ENCODE measurements around the gene DLAT.
"Not testable (repeated sequence)": the region's sequence is repeated elsewhere in the genome, so short reads cannot be mapped to it uniquely, and the experiment has no call there.

Gene DLAT

DNA sequence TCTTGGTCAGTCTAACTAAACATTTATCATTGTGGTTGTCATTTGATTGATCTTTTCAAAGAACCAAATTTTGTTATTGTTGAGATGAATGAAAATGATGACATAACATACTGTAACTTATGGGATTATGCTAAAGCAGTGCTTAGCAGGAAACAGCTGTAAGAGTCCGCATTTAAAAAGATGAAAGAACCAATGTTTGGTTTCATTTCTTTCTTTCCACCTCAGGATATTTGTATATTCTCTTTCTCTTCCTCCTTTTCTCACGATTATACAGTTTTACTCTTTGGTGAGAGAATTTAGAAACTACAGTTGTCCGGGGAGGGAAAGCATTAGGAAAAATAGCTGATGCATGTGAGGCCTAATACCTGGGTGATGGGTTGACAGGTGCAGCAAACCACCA, 25.5 kb downstream of the DLAT start:
- DNase-seq (ENCODE audit: low spot score), result peak; percentile 54

DNA sequence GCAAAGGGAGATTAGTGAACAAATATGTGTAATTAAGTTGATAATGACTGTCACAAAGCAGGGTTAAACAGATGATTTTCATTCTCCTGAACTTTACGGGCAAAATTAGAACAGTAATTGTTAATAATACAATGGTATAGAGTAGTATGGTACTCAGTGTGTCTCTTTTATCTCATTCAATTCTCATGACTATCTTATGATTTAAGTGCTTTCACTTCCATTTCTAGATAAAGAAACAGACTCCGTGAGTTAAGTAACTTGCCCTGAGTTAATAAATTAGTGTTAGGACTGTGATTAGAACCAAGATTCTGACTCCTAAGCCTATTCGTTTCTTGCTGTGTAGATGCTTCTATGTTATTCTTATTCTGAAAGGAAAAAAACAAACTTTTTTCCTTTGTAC, 26.6 kb downstream of the DLAT start:
- no peak for DNase-seq (ENCODE audit: low spot score)

DNA sequence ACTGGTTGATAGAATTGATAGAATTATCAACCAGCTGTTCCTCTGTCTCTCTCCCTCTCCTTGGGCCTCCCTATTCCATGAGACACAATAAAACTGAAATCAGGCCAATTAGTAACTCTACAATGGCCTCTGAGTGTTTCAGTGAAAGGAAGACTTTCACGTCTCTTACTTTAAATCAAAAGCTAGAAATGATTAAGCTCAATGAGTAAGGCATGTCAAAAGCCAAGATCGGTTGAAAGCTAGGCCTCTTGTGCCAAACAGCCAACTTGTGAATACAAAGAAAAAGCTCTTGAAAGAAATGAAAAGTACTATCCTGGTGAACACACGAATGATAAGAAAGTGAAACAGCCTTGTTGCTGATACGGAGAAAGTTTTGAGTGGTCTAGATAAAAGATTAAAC, 32.0 kb downstream of the DLAT start:
- DNase-seq (ENCODE audit: low spot score), result no peak

DNA sequence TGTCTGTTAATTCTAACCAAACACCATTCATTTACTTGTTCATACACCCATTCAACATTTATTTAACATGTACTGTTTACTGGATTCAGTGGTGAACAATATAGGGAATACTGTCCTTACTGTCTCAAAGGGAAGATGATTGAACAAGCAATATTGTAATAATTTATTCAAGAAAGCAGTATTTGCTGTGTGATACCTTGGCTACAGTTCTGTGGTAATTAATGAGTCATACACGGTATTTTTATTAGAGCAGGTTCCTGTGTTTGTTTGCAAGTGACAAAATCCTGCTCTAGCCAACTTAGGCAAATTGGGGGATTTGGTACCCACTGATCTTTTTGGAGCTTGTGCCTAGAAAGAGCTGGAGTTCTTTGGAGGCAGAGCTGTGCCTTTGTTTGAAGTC, 32.9 kb downstream of the DLAT start:
- DNase-seq (ENCODE audit: low spot score), result no peak

DNA sequence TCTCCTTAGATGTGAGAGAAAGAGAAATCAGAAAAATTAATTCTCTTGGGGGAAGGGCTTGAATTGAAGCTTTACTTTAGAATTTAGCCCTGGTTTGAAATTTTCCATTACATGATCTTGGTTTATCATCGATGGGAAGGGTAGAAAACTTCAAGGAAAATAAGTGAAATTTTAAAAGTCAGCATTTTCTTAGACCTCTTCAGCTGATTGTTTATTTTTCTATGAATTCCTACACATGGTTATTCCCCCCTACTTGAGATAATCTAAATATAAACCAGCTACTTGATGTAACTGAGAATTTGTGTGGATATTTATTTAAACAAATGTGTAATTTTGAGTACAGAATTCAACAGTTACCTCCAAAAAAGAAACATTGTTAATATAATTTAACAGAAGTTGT, 37.7 kb downstream of the DLAT start:
- no peak for DNase-seq (ENCODE audit: low spot score)

DNA sequence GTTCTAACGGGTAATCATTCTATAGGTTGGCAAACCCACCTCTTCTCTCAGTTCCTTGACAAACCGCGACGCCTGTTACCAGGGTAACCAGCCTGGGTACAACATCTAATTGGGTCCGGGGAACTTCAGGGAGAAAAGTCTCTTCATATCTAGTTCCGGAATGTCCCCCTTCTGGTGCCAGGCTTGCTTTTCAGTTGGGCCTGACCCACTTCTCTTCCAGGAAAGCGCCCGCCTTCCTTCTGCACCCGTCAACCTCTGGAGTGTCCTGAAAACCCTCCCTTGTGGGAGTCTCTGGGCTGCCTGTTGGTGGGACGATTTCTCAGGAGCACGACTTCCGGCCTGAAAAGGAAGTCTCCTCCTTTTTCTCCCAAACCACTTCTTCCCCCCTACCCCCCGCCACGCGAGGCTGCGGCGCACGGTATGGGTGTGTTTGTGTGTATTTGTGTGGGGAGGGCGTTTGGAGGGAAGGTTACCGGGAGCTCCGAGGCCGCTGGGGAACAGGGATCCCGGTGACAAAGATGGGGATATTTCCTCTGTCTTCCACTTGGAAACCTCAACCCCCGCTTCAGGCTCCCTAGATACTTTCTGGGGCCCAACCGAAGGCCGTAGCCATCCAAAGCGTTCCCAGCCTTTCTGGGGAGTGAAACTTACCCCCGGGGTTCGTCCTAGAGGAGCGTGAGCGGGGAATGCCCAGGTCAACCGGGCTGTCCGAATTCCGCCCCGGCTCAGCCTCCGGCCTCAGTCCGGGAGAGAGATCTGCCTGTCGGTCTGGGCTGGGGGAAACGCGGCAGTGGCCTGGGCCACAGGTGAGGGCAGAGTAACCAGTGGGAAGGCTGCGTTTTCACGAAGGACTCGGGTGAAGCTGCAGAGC, 49.0 kb downstream of the DLAT start, which contains the start of the genes NKAPD1 and PIH1D2:
TSS of gene NKAPD1 (plus strand) at position 359 of the 871 bp plus-strand sequence. CDS start 1,276 bp downstream, outside the sequence.
TSS of gene PIH1D2 (minus strand) at position 77 of the 871 bp plus-strand sequence. CDS start 843 bp downstream, outside the sequence.
- peak; percentile 91 for DNase-seq (ENCODE audit: low spot score)

DNA sequence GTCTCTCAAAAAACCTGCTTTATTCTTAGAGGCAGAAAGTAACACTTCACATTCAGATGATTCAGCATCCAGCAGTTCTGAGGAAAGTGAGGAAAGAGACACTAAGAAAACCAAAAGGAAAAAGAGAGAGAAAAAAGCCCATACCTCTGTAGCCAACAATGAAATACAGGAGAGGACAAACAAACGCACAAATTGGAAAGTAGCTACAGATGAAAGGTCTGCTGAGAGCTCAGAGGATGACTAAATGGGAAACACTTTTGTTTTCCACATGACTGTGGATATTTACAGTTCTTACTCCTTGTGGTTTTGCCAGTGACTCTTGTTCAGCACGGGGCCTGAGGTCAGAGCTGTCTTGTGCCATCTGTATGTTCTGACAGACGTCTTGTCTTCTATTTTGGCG, 57.5 kb downstream of the DLAT start:
- DNase-seq (ENCODE audit: low spot score), result no peak

DNA sequence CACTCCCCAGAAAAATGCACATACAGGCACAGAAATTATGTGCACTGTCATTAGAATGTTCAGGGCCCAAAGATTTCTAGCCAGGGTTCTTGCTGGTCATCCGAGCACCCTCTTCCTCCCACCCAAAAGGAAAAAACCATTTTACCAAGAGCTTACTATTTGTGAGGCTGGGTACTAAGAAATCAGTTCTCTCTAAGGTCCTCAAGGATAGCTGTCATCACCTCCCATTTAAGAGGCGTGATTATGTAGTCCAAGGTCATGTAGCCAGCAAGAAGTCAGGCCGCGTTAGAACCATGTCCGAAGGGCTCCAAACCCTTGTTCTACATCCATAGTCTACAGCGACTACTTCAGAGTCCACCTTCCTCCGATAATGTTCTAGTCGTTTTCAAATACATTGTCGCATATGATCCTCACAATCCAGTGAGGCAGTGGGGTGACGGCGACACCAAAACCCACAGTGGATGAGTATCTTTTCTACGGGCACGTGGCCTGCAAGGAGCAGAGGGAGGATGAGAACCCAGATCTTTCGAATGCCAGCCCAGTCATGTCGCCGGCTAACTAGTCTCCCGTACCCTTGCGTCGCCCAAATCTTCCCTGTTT, 60.7 kb downstream of the DLAT start:
- peak; percentile 57 for DNase-seq (ENCODE audit: low spot score)

DNA sequence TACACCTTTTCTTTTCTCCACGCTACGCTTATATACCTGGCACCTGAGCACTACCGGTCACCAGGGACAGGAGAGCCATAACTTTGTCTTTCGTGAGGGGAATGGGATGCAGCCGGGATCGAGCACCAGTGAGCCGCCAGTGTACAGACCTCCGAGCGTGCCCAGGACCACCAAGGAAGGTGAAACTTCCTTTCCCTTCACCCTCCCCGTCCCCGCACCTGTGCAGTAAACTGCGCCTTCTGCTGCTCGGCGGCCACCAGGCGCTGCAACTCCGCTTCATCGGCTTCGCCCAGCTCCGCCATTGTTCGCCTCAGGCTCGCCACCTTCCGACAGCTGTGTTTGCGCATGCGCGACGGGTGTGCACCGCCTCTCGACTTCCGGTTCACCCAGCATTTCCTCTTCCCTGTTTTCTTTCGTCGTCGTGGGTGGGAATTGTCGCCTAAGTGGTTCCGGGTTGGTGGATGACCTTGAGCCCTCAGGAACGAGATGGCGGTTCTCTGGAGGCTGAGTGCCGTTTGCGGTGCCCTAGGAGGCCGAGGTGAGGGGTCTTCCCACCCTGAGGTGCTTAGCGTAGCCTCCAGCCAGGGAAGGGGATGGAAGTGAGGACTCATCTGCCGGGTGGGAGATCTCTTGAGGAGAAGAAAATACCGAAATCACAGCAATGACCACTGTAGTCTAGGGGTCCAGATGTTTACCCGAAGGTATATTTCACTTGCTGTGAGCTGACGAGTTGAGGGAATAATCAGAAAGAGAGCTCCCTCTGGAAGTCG, 61.4 kb downstream of the DLAT start, which contains the start of the genes SDHD and TIMM8B:
TSS of gene SDHD (plus strand) at position 452 of the 770 bp plus-strand sequence. CDS start at position 487, 35 bp downstream.
TSS of gene TIMM8B (minus strand) at position 335 of the 770 bp plus-strand sequence. CDS start at position 302, 33 bp downstream.
- peak; percentile 98 for DNase-seq (ENCODE audit: low spot score)

DNA sequence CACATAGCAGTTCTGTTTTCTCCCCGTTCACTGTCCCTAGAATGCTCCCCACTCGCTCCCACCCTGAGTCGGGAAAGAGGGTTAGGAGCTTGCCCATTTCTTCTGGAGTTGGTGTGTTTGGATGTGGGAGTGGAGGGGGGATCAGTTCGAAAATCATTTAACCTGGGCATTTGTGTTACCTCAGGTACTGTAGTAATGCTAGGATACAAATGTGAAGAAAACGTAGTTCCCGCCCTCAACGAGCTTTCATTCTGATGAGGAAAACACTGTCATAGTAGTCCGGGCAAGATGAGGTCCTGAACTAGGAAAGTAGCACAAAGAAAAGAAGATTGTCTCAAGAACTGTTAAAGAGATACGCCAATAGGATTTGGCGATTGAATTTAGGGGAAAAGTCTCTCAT, 62.0 kb downstream of the DLAT start:
- peak; percentile 15 for DNase-seq (ENCODE audit: low spot score)

DNA sequence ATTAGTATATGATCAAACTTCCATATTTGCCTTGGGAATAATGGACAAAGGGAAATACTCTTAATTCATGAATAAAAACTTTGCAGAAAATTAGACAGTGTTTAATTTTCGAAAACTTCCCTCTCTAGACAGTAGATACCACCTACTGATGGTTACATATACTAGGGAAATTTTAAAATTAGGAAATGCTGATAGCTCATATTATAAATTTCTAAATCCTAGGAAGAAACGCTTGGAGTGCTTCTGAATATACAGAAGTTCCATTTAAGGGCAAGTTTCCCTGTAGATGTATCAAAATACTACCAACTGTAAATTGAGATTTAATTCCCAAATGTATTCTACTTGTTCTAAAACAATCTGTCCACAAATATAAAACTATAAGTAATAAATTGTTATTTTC, 70.1 kb downstream of the DLAT start:
- DNase-seq (ENCODE audit: low spot score), result not testable (repeated sequence)

DNA sequence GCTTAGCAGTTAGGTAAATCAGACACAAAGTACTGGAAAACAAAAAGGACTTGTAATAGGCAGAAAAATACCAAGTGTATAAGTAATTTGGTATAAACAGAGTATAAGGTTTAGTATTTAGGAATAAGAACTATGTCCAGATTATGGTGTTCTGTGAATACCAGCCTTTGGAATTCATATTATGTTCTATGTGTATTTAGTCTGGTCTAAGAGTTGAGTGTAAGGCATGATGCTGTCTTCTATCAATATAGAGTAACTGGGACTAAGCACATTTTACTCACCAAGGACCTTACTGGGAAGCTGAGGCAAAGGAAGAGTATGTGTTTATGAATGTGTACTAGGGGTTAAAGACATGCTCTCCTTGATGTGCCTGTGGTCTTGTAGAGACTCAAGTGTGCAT, 71.0 kb downstream of the DLAT start:
- no peak for DNase-seq (ENCODE audit: low spot score)

DNA sequence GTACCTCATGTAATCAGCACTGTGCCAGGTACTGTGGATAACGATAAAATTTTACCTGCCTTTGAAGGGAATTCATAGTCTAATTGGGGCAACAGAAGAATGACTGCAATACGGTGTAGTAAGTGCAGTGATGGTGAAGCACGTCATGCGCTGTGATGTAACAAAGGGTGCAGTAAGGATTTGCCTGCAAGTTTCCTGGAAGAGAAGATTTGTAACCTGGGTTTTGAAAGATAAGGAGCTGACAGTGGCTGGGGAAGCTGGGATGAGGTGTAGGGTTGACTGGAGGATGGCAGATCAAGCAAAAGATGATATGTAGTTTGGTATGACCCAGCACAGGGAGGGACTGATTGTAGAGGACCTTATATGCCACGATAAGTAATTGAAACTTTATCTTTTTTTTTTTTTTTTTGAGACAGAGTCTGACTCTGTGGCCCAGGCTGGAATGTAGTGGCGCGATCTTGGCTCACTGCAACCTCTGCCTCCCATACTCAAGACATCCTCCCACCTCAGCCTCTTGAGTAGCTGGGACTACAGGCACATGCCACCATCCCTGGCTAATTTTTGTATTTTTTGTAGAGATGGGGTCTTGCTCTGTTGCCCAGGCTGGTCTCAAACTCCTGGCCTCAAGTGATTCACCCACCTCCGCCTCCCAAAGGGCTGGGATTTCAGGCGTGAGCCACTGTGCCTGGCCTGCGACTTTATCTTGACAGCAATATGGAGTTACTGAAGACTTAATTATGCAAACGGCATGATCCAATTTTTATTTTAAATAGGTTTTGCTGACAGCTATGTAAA, 72.7 kb downstream of the DLAT start:
- DNase-seq (ENCODE audit: low spot score), result no peak

DNA sequence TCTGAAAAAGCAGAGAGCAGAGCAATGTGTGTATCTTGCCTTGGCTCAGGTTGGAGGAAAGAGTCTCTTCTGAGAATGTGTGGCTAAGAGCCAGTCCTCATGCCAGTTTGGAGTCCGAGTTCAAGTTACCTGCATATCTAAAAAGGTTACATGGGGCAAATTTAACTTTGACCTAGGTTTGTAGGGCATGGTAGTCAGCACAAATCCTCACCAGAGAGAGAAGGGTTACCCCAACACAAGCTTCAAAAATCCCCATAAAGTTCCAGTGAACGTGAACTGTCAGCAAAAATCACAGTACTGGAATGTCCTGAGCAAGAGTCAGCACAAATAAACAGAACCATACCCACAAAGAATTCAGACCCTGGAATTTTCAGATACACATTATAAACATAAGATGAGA, 75.3 kb downstream of the DLAT start:
- DNase-seq (ENCODE audit: low spot score), result no peak

DNA sequence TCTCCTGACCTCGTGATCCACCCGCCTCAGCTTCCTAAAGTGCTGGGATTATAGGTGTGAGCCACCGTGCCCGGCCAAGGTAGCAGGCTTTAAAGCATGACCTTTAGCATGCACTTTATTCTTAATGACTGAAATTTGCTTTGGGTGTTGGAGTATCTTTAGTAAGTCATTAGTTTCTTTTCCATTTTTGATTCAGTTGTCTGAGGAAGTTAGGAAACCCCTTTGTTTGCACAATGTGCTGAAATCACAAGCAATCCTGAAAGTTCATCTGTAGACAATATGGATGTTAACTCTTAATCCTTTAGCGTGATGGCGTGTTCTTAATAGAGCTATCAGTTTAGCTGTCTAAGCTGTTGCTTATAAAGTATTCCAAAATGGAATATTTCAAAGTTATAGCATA, 78.2 kb downstream of the DLAT start:
- DNase-seq (ENCODE audit: low spot score), result no peak

DNA sequence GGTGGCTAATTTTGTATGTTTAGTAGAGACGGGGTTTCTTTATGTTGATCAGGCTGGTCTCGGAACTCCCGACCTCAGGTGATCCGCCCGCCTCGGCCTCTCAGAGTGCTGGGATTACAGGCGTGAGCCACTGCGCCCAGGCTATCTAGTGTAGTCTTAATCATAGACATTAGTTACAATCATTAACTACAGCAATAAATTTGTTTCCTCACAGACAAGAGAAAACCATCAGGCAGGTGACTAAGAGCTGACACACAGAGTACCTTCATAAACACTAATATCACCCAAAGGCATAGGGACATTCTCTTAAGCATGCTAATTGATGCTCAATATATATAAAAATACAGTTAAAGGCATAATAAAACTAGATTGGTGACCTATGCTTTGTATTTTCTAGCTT, 80.9 kb downstream of the DLAT start:
- DNase-seq (ENCODE audit: low spot score), result no peak

Data from NAMALWA (cell line).